Activated T-helper 17 cell treated with anti-CD3 and anti-CD28 coated beads, Interleukin-2, amount 50 U/mL, for 72 hours (primary cell): ENCODE results near the gene ATAD3A. TPM values are rescaled to one million over a fixed set of nuclear protein-coding genes. Genes with fewer than 3 reads are reported as not detected.
"Not testable (repeated sequence)": the region's sequence is repeated elsewhere in the genome, so short reads cannot be mapped to it uniquely, and the experiment has no call there.

ENCODE experiments used
- ATAC-seq: fragments of 150-1000 bp; cut with Tn5 transposase; replicated peaks from 2 replicates; pipeline ENCODE4 v1.10.0; 2021; ENCODE audit warnings: mild to moderate bottlenecking, moderate library complexity
- H3K27ac Mint-ChIP-seq: one replicate; pipeline ENCODE4 v1.8.0; 2022; ENCODE audit warnings: mixed read lengths
- H3K27me3 Mint-ChIP-seq: one replicate; pipeline ENCODE4 v1.8.0; 2022; ENCODE audit warnings: mixed read lengths
- H3K36me3 Mint-ChIP-seq: one replicate; pipeline ENCODE4 v1.8.0; 2022; ENCODE audit warnings: low read depth, mild to moderate bottlenecking, mixed read lengths
- H3K4me1 Mint-ChIP-seq: one replicate; pipeline ENCODE4 v1.8.0; 2022; ENCODE audit warnings: mixed read lengths
- H3K4me3 Mint-ChIP-seq: one replicate; pipeline ENCODE4 v1.8.0; 2022; ENCODE audit warnings: mild to moderate bottlenecking, mixed read lengths
- H3K9me3 Mint-ChIP-seq: one replicate; pipeline ENCODE4 v1.8.0; 2022; ENCODE audit warnings: mixed read lengths
- total RNA-seq, 2 donors: library from RNA; stranded (reverse); gene quantifications; one replicate each; pipeline ENCODE4 v1.2.3, GENCODE V29; 2022

The ATAD3A gene
- total RNA-seq, 2 donors from 2014 or later: 24.2 to 56.8 TPM

DNA sequence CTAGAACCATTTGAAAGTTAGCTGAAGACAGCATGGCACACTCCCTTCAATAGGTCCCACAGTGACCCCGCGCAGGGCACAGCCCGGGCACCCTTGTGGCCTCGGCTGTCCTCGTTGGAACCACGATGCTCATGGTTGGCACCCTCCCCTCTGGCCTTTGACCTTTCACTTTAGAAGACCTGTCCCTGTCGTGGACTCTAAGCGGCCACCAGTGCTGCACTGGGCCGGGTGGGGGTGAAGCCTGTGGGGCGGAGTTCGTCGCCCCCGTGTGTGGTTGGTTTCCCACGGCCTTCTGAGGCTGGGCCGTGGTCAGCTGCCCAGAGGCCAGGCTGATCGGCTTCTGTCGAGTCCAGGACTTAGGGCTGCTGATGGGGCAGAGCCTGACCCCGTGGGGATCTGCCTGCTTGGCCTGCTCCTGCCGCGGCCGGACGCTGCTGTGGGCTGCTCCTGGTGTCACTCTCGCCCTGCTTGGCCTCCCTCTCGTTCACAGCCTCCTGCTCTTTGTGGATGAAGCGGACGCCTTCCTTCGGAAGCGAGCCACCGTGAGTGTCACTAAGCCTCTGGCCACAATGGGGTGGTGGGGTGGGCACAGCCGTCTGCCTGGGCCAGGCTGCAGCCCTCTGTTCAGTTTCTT lies 12.9 kb downstream of the ATAD3A start:
- ATAC-seq, H3K4me1 Mint-ChIP-seq, H3K27me3 Mint-ChIP-seq, H3K9me3 Mint-ChIP-seq, H3K4me3 Mint-ChIP-seq, H3K27ac Mint-ChIP-seq: not testable (repeated sequence)
- H3K36me3 Mint-ChIP-seq: peaks cover 53% of the 10 kb centered on the region

DNA sequence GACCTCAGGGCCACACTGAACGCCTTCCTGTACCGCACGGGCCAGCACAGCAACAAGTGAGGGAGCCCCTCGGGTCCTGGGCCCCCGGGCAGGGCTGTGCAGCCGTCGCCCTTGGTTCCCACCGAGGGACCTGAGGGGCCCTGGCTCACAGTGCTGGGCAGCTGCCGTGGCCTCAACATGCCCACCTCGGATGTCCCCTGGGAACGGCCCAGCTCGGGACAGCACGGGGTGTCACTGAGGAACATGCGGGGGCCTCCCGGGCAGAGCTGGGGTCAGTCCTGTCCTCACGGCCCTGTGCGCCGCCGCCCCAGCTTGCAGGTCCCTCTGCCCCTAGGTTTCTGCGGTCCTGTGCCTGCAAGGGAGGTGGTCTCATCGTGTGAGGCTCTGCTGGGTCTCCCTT lies 14.5 kb downstream of the ATAD3A start:
- H3K27me3 Mint-ChIP-seq, H3K4me1 Mint-ChIP-seq, H3K27ac Mint-ChIP-seq, ATAC-seq, H3K9me3 Mint-ChIP-seq, H3K4me3 Mint-ChIP-seq: not testable (repeated sequence)
- H3K36me3 Mint-ChIP-seq: peaks cover 57% of the 10 kb centered on the region

DNA sequence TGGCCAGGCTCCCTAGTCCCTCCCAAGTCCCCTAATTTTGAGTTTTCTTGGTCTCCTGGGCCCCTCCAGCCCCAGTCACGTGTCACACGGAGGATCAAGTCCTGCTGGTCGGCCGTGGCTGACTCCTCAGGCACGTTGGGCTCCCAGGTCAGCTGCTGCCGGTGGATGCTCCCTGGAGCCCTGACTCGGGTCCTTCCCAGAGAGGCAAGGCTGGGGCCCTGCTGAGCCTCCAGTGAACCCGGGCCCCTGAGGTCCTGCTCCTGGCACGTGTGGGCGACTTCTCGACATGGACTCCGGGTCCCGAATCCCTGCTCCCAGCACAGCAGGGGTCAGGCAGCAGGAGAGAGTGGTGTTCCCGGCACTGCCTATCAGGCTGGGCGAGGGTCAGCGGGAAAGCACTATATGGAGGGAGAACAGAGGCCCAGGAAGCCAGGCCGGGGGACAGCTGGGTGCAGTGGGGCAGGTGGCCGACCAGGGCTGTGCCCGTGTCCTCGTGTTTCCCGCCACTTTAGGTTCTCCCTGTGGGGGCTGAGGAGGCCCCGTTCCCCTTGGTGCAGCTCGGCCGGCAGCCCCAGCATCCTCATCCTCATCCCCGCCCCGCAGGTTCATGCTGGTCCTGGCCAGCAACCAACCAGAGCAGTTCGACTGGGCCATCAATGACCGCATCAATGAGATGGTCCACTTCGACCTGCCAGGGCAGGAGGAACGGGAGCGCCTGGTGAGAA lies 15.3 kb downstream of the ATAD3A start:
- no peak overlapping the region for H3K4me3 Mint-ChIP-seq
- no peaks in the 10 kb centered on the region for H3K27me3 Mint-ChIP-seq
- H3K4me1 Mint-ChIP-seq: no peaks in the 10 kb centered on the region
- no peak for ATAC-seq
- H3K9me3 Mint-ChIP-seq: no peaks in the 10 kb centered on the region
- H3K27ac Mint-ChIP-seq: no peak overlapping the region
- peaks cover 58% of the 10 kb centered on the region for H3K36me3 Mint-ChIP-seq

DNA sequence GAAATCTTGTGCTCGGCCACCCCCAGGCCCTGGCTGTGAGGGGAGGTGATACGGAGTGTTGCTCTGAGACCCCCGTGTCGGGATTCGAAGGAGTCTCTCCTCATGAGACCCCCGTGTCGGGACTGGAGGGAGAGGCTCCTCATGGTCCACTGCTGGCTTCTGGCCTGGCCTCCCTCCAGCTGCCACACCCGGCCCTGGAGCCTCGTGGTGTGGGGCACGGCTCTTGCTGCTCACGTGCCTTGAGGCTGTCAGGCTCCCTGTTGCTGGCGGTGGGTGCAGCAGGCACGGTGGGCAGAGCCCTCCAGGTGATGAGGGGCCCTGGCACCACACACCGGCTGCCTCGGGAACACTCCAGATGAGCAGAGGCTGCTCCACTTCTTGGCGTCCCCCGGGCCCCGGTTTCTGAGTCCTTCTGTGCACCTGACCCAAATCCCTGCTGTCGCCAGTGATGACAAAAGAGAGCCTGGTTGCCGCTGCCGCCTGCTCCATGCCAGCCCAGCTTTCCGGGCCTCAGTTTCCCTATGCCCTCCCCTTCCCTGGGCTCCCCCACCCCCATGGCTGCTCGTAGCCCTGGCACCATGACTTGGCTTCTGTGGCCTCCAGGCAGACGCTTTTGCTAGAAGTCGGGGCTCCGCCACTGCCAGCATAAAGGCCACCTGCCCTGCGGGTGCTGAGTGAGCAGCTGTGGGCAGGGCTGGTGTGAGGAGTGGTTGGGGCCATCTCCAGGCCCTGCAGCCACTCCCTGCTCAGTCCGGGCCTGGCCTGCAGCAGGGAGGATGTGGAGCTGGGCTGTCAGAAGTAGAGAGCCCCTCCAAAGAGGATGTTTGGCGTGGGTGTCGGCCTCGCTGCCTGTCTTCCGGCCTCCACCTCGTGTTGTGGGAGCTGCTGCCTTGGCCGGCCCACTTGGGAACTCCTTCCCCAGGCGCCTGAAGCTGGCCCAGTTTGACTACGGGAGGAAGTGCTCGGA lies 16.6 kb downstream of the ATAD3A start:
- no peak overlapping the region for H3K27ac Mint-ChIP-seq
- no peak for ATAC-seq
- H3K4me1 Mint-ChIP-seq: no peaks in the 10 kb centered on the region
- H3K27me3 Mint-ChIP-seq: no peaks in the 10 kb centered on the region
- peaks cover 58% of the 10 kb centered on the region for H3K36me3 Mint-ChIP-seq
- H3K4me3 Mint-ChIP-seq: no peak overlapping the region
- no peaks in the 10 kb centered on the region for H3K9me3 Mint-ChIP-seq

DNA sequence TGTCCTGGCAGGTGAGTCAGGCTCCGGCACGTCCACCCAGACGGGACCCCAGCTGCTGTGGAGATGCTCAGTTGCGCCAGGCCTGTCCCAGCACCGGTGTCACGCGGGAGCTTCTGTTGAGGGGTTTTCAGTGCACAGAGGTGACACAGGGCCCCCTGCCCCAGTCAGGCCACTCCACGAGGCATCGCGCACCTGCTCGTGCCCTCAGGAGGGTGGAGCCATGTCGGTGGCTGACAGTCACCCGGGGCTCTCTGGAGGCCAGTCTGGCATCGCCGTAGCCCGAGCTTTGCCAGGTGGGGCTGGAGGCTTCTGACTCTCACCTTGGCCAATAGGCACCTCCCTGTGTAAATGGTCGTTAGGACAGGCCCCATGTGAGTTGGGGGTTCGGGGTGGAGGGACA lies 17.4 kb downstream of the ATAD3A start:
- peaks cover 58% of the 10 kb centered on the region for H3K36me3 Mint-ChIP-seq
- no peak overlapping the region for H3K27ac Mint-ChIP-seq
- no peaks in the 10 kb centered on the region for H3K27me3 Mint-ChIP-seq
- no peaks in the 10 kb centered on the region for H3K9me3 Mint-ChIP-seq
- H3K4me1 Mint-ChIP-seq: no peaks in the 10 kb centered on the region
- H3K4me3 Mint-ChIP-seq: no peak overlapping the region
- ATAC-seq: no peak

DNA sequence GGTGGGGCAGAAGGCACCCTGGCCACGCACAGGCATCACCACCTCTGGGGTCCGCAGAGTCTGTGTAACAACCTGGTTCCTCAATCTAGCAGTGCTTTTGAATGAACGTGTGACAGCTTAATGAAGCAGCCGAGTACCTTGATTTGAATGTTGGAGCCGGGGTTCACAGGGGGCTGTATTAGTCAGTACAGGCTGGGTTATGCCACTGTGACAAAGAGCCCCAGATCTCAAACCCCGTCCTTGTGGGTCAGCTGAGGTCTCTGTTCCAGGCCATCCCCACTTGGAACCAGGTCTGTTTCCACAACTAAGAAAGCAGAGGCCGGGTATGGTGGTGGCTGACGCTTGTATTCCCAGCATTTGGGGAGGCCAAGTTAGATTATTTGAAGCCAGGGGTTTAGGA lies 18.0 kb downstream of the ATAD3A start:
- H3K36me3 Mint-ChIP-seq: peaks cover 54% of the 10 kb centered on the region
- no peaks in the 10 kb centered on the region for H3K4me1 Mint-ChIP-seq
- H3K4me3 Mint-ChIP-seq: no peak overlapping the region
- H3K27me3 Mint-ChIP-seq: no peaks in the 10 kb centered on the region
- no peak for ATAC-seq
- no peak overlapping the region for H3K27ac Mint-ChIP-seq
- H3K9me3 Mint-ChIP-seq: no peaks in the 10 kb centered on the region

DNA sequence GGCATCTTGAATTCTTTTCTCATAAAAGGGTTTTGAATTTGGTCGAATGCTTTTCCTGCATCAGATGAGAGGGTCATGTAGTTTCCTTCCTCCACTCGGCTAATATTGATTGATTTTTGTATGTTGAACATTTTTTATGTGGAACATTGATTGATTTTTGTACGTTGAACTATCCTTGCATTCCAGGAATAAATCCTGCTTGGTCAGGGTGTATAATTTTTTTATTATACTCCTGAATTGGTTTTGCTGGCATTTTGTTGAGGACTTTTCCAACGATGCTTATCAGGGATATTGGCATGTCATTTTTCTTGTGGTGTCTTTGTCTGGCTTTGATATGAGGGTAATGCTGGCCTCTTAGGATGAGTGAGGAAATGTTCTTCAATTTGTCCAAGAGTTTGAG lies 20.0 kb downstream of the ATAD3A start:
- H3K9me3 Mint-ChIP-seq: no peaks in the 10 kb centered on the region
- peaks cover 42% of the 10 kb centered on the region for H3K36me3 Mint-ChIP-seq
- no peaks in the 10 kb centered on the region for H3K4me1 Mint-ChIP-seq
- H3K4me3 Mint-ChIP-seq: no peak overlapping the region
- no peak for ATAC-seq
- H3K27me3 Mint-ChIP-seq: no peaks in the 10 kb centered on the region
- no peak overlapping the region for H3K27ac Mint-ChIP-seq

DNA sequence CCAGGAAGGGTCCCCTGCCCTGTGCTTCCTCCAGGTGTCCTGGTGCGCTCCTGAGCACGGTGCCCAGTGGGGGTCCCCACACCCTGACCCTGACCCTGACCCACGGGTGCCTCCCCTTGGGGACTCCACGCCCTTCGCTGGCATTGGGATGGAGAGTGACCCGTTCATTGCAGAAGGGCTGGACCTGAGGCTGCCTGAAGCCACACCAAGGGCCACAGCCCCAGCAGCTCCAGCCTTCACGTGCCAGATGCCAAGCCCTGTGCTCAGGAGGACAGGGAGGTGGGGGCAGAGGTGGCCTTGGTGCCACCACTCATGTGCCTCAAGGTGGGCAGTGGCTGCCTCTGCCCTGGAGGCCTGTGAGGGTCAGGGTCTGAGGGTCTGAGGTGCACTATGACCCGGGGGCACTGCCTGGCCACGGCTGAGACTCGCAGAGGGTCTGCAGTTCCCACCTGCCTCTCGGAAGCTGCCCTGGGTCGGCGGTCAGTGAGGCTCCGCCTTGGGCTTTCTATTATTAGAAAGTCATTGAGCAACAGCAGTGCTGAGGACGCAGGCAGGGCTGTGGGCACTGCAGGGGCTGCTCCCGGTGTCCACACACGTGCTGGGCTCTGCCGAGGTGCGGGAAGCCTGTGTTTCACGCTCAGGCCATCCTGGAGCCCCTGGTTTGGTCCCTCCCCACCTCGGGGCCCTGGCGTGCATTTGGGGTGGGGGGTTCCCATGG lies 21.4 kb downstream of the ATAD3A start:
- ATAC-seq: not testable (repeated sequence)

DNA sequence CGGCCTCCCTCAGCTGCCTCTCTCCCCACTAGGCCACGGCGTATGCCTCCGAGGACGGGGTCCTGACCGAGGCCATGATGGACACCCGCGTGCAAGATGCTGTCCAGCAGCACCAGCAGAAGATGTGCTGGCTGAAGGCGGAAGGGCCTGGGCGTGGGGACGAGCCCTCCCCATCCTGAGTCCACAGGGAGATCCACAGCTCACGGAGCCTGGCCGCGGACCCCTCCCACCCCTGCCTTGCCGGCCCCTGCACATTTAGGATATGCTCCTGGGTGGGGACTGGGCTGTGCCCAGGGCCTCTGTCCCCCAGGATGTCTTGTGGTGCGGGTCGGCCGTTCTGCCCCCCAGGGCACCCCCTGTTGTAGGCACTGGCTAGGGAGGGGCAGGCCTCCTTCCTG lies 21.9 kb downstream of the ATAD3A start:
- not testable (repeated sequence) for H3K4me3 Mint-ChIP-seq, H3K27ac Mint-ChIP-seq, H3K4me1 Mint-ChIP-seq, H3K27me3 Mint-ChIP-seq, ATAC-seq, H3K9me3 Mint-ChIP-seq
- peaks cover 27% of the 10 kb centered on the region for H3K36me3 Mint-ChIP-seq

More for the DNA sequence above, 21.4 kb downstream of the ATAD3A start:
- not testable (repeated sequence) for H3K4me1 Mint-ChIP-seq, H3K27me3 Mint-ChIP-seq, H3K4me3 Mint-ChIP-seq, H3K27ac Mint-ChIP-seq, H3K9me3 Mint-ChIP-seq
- peaks cover 30% of the 10 kb centered on the region for H3K36me3 Mint-ChIP-seq

DNA sequence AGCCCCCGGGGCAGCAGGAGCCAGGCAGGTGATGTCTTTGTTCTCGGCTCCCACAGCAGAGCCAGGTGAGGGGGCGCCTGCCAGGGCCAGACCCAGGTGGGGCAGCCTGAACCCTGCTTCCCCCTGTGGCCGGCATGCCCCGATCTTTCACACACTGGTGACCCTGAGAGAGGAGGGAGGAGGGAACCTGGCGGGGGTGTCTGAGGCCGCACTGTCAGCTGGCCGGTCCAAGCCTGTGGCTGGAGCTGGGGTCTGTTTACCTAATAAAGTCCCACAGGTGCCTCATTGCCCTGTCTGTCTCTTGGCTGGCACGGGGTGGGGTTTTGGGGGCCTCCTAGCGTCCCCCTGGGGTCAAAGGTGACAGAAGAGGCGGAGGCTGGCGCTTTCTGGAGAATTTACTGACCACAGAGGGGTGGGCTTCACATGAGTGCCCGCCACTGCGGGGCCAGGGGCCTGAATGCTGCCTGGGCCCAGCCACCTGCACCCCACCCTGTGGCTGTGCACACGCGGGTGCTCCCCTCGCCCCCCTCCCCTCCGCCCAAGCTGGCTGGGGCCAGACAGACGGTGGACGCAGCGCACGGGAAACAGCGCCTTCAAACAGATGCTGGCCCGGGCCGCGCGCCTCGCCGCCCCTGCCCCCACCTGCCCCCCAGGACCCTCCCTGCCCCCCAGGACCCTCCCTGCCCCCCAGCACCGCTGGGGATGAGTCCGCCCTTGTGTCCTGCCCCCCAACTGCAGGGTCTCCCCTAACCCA lies 22.6 kb downstream of the ATAD3A start:
- Mint-ChIP-seq H3K4me1 (no peaks in the 10 kb centered on the region), H3K27ac (no peak overlapping the region), H3K4me3 (no peak overlapping the region), H3K9me3 (no peaks in the 10 kb centered on the region), H3K36me3 (peaks cover 22% of the 10 kb centered on the region), H3K27me3 (no peaks in the 10 kb centered on the region)
- ATAC-seq: no peak

DNA sequence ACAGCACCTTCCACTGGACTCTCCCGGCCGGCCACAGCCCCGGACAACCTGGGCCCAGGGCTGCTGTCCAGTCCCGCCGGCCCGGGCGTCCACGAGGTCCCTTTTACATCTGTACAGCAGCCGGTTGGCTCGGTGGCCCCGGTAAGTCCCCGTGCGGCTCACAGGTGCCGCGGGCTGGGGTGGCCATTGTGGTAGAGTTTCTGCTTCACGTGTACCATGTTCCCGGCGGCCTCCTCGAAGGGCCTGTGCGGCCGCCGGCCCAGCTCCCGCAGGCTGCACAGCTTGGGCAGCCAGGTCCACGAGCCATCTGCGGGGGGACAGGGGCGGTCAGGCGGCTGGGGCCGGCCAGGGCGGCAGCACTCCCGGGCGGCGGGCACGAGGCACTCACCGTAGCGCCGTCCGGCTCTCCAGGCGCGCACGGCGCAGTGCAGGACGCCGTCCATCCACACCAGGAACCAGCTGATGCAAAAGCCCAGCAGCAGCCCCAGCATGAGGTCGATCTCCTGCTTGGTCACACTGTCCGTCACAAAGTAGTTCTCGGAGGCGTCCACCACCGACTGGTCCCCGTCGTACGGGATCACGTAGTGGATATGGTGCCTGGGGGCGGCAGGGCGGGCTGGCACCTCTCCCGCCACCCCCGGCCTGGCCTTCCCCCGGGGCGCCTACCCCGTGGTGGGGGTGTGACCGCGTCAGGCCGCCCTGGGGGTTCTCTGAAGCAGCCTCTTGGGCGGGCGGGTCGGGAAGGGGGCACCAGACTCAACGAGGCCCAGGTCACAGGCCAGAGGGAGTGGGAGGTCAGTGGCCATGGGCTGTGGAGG lies 23.4 kb downstream of the ATAD3A start:
- Mint-ChIP-seq H3K27ac (no peak overlapping the region), H3K9me3 (no peaks in the 10 kb centered on the region), H3K4me3 (no peak overlapping the region)

DNA sequence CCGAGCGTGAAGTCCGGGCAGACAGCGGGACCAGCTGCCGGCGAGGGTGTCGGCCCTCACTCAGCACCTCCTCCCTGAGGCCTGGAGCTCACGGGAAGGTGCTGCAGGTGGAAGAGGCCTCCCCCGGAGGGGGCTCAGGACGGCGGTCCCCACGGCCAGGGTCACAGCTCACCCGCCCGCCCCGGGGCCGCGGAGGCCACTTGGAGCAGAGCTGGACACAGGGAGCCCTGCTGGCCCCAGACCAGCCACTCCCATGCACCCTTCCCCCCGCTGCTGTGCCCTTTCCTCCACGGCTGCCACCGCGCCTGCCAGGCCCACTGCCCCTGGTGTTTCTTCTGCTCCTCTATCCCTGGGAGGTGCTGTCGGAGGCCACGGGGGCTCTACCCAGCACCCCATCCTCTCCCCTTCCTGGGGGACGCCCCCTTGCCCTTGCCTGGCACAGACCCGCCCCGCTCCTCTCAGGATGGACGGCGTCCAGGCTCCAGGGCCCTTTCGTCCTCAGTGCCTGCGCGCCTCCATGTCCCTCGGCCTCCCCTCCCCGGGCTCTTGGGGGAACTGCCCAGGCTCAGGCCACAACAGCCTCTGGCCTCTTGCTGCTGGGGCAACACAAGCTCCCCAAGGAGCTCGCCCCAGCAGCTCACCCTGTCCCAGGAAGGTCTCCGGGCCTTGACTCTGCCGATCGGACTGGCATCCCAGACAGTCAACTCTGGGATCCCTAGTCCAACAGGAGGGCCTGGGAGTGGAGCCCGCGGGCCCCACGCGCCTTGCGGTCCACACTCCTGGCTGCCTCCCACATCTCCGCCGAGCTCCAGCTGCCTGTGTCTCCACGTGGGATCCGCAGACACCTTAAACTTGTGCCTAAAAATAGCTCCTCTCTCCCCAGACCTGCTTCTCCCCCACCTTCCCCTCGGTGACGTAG lies 24.3 kb downstream of the ATAD3A start:
- Mint-ChIP-seq H3K27ac (no peak overlapping the region), H3K9me3 (no peaks in the 10 kb centered on the region), H3K4me3 (no peak overlapping the region), H3K36me3 (peaks cover 10% of the 10 kb centered on the region), H3K4me1 (no peaks in the 10 kb centered on the region), H3K27me3 (no peaks in the 10 kb centered on the region)
- ATAC-seq: no peak

More for the DNA sequence above, 23.4 kb downstream of the ATAD3A start:
- Mint-ChIP-seq H3K4me1 (no peaks in the 10 kb centered on the region), H3K27me3 (no peaks in the 10 kb centered on the region), H3K36me3 (peaks cover 15% of the 10 kb centered on the region)
- no peak for ATAC-seq
